Urinary bladder (tissue), 4 donors: ENCODE data around the gene DUSP3. TPM values are rescaled to one million over a fixed set of nuclear protein-coding genes. Genes with fewer than 3 reads are reported as not detected.
A peak's percentile ranks its signal among the peaks of the same experiment; 100 is the strongest.

Source experiments
- DNase-seq: peaks from one replicate; pipeline ENCODE4 v3.0.0-alpha.2; 2015; ENCODE audit errors: extremely low spot score
- H3K27ac ChIP-seq: one replicate; pipeline ENCODE4 v1.5.1; 2013; ENCODE audit warnings: low read depth, mild to moderate bottlenecking, moderate library complexity
- H3K36me3 ChIP-seq: one replicate; pipeline ENCODE4 v1.6.1; 2013; ENCODE audit warnings: mild to moderate bottlenecking, moderate library complexity; ENCODE audit not compliant: insufficient read depth
- H3K4me1 ChIP-seq: one replicate; pipeline ENCODE4 v1.6.1; 2013; ENCODE audit warnings: mild to moderate bottlenecking, moderate library complexity; ENCODE audit not compliant: insufficient read depth
- H3K4me3 ChIP-seq: one replicate; pipeline ENCODE4 v1.5.1; 2013; ENCODE audit warnings: low read depth, low read length
- WGBS: extraction: QIAGEN DNeasy Blood & Tissue Kit; methylation state at CpG from one replicate; pipeline ENCODE4 v1.1.7; 2013; 5-methylcytosine and 5-hydroxymethylcytosine counted together
- polyA plus RNA-seq: library from polyadenylated mRNA; stranded (reverse); fragments of 200-250 nt; gene quantifications from one replicate; pipeline ENCODE4 v1.2.3, GENCODE V29; 2013
- total RNA-seq: library from RNA; depleted of rRNA; stranded (reverse); fragments of >200 nt; gene quantifications from one replicate; pipeline ENCODE4 v1.2.3, GENCODE V29; 2014
- donor health status: healthy with polysubstance abuse.
- donor health status: healthy.

The DUSP3 gene
- total and polyA plus RNA-seq, 2 donors: 44.5 to 73.9 TPM

DNA sequence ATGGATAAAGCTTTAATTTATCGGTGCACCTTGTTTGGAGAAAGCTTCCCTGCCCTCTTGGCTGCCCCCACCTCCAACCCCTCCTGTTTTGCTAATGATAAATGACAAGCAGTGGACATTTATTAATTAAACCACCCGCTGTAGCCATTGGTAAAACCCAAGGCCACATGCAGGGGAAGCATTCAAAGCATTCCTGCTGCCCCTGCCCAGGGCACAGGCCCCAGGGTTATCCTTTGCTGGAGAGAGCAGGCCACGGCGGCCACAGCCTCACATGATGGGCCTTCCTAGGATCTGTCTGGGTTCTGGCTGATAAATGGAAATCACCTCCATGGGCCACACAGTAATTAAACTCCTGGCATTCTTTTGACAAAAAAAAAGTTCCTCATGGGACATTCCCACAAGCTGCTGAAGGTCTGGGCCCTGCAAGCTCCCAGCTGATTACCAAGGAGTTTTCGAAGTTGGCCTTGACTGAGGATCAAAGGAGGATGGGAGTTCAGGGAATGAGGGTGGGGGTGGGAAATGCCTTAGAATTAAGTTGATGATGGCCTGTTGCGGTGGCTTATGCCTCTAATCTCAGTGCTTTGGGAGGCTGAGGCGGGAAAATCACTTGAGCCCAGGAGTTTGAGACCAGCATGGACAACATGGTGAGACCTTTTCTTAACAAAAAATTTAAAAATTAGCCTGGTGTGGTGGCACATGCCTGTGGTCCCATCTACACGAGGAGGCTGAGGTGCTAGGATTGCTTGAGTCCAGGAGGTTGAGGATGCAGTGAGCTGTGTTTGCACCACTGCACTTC, 55.7 kb downstream of the DUSP3 start:
- Histone ChIP-seq H3K4me3 (no peak overlapping the region), H3K27ac (no peak overlapping the region), H3K4me1 (no peaks in the 10 kb centered on the region), H3K36me3 (no peaks in the 10 kb centered on the region)
- no peak for DNase-seq
- WGBS: 82% methylated on average over 8 of the region's 8 CpGs

GRCh38 chr17:43722269-43722619, 56.5 kb downstream of the DUSP3 start:
- Histone ChIP-seq H3K4me3 (no peak overlapping the region), H3K27ac (no peak overlapping the region), H3K36me3 (no peaks in the 10 kb centered on the region), H3K4me1 (no peaks in the 10 kb centered on the region)
- 98% methylated on average over 3 of the region's 3 CpGs for WGBS
- DNase-seq: no peak

DNA sequence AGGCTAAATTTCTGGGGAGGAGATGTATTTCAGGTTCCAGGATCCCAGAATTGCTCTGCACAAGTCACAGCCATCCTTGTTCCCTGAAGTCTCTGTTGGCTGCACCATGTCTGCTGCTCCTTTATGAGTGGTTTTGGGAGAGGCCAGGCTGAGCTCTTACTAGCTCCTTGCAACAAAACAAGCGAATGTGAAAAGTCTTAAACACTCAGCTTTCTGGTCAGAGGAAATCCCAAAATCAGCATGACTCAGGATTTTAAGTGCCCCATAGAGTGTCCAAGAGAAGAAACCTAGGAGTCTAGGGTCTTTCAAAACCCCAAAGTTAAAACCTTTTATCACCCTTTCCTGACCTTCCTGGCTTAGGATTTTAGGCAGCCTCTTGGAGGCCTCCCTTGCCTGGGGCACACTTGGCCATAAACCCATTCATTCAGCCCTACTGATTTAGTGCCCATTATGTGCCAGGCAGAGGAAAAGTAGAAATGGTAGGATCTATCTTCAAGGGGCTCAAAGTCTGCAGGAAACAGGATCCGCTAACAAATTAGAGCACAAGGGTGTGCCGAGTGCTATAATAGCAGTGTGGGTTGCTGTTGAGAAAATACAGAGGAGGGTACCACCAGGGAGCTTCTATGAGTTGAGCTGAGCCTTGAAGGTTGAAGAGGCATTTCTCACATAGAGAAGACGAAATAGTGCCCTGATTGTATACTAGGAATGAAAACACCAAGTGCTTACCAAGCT, 57.1 kb downstream of the DUSP3 start:
- Histone ChIP-seq H3K27ac (no peak overlapping the region), H3K4me1 (no peaks in the 10 kb centered on the region), H3K4me3 (no peak overlapping the region)

GRCh38 chr17:43720311-43721060, 58.3 kb downstream of the DUSP3 start:
- Histone ChIP-seq H3K4me3 (peak overlapping the region; percentile 78), H3K27ac (peak overlapping the region; percentile 98), H3K36me3 (no peaks in the 10 kb centered on the region), H3K4me1 (no peaks in the 10 kb centered on the region)
- under 1% methylated on average over 64 of the region's 64 CpGs for WGBS
- peak; percentile 32 for DNase-seq

More for the DNA sequence above, 57.1 kb downstream of the DUSP3 start:
- H3K36me3 ChIP-seq: no peaks in the 10 kb centered on the region
- DNase-seq: no peak
- 88% methylated on average over 4 of the region's 4 CpGs for WGBS

DNA sequence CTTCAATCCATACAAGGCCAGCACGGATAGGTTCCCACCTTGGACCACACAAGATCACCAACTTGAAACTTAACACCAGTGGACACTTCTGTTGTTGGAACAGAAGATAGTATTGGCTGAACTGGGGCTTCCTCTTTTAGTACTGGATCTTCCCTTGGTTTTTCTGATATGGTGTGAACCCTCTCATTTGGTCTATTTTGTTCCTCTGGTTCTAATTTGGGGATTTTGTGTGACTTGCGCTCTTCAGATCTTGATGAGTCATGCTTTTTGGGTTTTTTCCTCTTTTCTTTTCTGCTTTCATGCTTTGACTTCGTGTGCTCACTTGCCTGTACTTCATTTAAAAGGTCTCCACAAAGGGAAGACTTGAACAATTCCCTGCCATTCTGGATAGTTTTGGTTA, 59.2 kb downstream of the DUSP3 start:
- Histone ChIP-seq H3K4me1 (no peaks in the 10 kb centered on the region), H3K36me3 (no peaks in the 10 kb centered on the region), H3K27ac (no peak overlapping the region), H3K4me3 (no peak overlapping the region)
- no peak for DNase-seq
- 85% methylated on average over 3 of the region's 3 CpGs for WGBS

DNA sequence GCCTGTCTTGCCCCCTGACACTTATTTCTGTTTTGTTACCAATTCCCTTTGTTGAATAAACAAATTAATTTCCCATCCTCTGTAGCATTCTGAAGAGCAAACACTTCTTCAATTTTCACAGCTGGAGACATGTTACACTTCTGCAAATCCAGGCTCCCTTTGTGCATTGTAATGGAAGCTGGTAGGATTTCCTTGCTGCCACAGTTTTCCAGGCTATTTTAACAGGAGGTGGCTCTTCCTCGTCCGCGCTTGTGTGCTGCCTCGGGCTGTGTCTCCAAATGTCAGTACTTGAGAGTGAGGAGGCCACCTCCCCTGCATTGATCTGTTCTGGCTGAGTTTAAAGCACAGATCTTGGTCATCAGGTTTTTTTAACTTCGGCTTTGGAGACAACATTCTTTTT, 60.2 kb downstream of the DUSP3 start:
- Histone ChIP-seq H3K36me3 (no peaks in the 10 kb centered on the region), H3K27ac (no peak overlapping the region), H3K4me1 (no peaks in the 10 kb centered on the region), H3K4me3 (no peak overlapping the region)
- 62% methylated on average over 5 of the region's 5 CpGs for WGBS
- no peak for DNase-seq

DNA sequence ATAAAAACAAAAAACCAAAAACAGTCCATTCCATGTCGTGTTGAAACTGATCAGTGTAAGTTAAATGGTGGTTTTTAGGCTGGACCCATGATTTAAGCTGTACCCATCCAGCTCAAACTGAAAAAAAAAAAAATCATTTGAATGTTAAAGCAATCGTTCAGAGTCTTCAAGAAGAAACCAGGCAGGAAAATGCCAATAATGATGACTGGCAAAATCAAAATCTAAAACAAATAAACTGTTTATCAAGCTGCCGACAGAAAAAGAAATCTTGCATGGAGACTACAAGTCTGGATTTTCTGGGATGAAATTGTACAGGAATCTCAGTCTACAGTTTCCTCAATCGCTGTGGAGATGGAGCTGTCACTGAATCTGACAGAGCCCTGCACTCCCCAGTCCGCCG, 60.9 kb downstream of the DUSP3 start:
- DNase-seq: no peak
- no peaks in the 10 kb centered on the region for H3K36me3 ChIP-seq
- no peak overlapping the region for H3K4me3 ChIP-seq
- H3K4me1 ChIP-seq: no peaks in the 10 kb centered on the region
- 73% methylated on average over 6 of the region's 6 CpGs for WGBS
- no peak overlapping the region for H3K27ac ChIP-seq

Other genes starting within 250 kb of the DUSP3 start
- 0.95 TPM for gene ETV4, start 232.6 kb downstream of the DUSP3 start, total RNA-seq
- gene ETV4, start 232.6 kb downstream of the DUSP3 start, polyA plus RNA-seq: 1.2 TPM
- 11.6 TPM for gene MEOX1, start 117.1 kb downstream of the DUSP3 start, total RNA-seq
- gene MEOX1, start 117.1 kb downstream of the DUSP3 start, polyA plus RNA-seq: 9.3 TPM
- gene SOST, start 20.2 kb downstream of the DUSP3 start, total RNA-seq: 0.21 TPM
- gene SOST, start 20.2 kb downstream of the DUSP3 start, polyA plus RNA-seq: not detected
- not detected for gene CFAP97D1, start 1.5 kb upstream of the DUSP3 start, total RNA-seq
- 0.05 TPM for gene CFAP97D1, start 1.5 kb upstream of the DUSP3 start, polyA plus RNA-seq
- 12.1 TPM for gene MPP3, start 54.2 kb upstream of the DUSP3 start, total RNA-seq
- gene MPP3, start 54.2 kb upstream of the DUSP3 start, polyA plus RNA-seq: 5.4 TPM
- 0.58 TPM for gene CD300LG, start 68.2 kb upstream of the DUSP3 start, total RNA-seq
- 3.4 TPM for gene CD300LG, start 68.2 kb upstream of the DUSP3 start, polyA plus RNA-seq
- gene MPP2, start 128.6 kb upstream of the DUSP3 start, total RNA-seq: 3.7 TPM
- gene MPP2, start 128.6 kb upstream of the DUSP3 start, polyA plus RNA-seq: 14.9 TPM
- gene PPY, start 163.5 kb upstream of the DUSP3 start, total RNA-seq: not detected
- not detected for gene PPY, start 163.5 kb upstream of the DUSP3 start, polyA plus RNA-seq
- gene PYY, start 175.0 kb upstream of the DUSP3 start, total RNA-seq: not detected
- not detected for gene PYY, start 175.0 kb upstream of the DUSP3 start, polyA plus RNA-seq
- 0.90 TPM for gene NAGS, start 225.6 kb upstream of the DUSP3 start, total RNA-seq
- 2.1 TPM for gene NAGS, start 225.6 kb upstream of the DUSP3 start, polyA plus RNA-seq
- 39.0 TPM for gene TMEM101, start 236.0 kb upstream of the DUSP3 start, total RNA-seq
- 39.7 TPM for gene TMEM101, start 236.0 kb upstream of the DUSP3 start, polyA plus RNA-seq